ENCODE data around the gene AKNAD1.
A peak's percentile ranks its signal among the peaks of the same experiment; 100 is the strongest.

AKNAD1 gene

DNA sequence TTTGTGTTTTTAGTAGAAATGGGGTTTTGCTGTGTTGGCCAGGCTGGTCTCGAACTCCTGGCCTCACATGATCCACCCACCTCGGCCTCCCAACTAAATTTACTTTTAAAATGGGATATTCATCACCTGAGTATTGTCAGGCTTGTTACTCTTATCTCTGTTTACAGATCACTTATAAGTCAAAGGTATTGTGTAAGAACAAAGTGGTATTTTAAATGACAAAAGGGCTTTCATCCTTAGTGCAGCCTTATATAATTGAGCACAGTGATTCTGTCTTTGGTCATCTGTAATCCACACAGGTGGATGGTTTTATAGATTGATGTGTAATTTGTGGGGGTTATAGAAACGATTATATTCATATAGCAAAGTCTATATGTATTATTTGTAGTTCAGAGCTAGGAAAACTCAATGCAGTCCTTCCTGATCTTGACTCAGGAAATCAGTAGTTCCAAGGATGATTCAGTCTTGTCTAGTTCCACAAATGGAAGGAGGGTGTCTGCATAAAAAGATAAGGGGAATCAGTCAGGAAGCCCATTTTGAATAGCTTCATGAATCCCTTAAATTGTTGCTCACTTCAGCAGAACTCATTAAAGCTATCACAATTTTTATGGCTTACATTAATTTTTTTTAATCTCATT, 75.8 kb downstream of the AKNAD1 start:
- DNase-seq, result peak; percentile 5

- no peak for DNase-seq
These were observed 77.4 kb downstream of the AKNAD1 start for GRCh38 chr1:108779455-108779854.

- no peak for DNase-seq
These were observed 79.1 kb downstream of the AKNAD1 start for GRCh38 chr1:108777839-108778238.

DNA sequence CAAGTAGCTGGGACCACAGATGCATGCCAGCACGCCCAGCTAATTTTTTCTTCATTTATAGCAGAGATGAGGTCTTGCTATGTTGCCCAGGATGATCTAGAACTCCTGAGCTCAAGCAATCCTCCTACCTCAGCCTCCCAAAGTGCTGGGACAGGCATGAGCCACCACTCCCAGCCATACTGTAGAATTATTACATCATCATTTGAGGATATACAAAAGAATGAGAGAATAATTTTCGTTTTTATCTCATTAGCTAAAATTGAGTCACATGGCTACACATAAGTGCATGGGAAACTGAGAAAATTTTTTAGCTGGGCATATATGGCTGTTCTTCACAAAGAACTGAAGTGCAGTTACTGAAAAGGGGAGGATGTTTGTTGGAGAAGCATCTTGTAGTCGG, 89.2 kb downstream of the AKNAD1 start:
- DNase-seq, result no peak

DNA sequence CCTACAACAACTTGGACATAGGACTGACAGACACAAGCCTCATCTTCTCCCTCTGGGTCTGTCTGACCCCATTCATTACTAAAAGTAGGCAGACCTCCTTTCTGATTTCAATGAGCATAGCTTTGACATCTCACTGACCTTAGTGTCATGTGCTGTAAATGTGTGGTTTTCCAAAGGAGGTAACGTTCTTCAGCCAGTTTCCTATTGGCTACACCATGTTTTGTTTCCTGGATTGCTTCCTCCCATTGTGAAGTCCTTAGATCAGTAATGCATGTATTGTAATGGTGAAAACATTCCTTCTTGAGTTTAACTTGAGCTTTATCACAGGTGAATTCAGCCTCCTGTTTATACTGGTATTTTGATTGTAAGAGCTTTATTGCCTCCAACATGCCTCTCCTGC, 89.8 kb downstream of the AKNAD1 start:
- DNase-seq, result no peak

All from NCI-H69 (cell line).